ENCODE data around the gene GAS2L1.

DNA sequence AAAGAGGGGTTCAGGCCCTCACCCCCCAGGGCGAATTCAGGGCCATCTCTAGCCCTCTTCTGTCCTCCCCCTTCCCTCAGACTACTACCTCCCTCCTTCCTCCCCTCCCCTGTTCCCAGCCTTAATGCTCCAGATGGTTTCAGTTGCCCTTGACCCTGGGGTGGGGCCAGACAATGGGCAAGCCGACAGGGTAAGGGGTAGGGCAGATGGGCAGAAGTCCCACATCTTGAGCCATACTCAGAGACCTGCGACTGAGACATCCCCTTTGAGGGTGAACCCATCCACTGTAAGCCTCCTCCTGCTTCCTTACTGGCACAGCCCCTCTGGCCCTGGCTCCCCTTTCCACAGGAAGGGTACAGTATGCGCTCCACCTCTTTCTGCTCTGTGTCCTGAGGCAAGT, 40.5 kb upstream of the GAS2L1 start:
- TF ChIP-seq ZNF501 (tag by site-specific recombination; IDR thresholded peaks at IDR 0.05): no peak
- TF ChIP-seq ZNF830 (tag by site-specific recombination; IDR thresholded peaks at IDR 0.05; ENCODE audit: low read depth): no peak
- no peak for TF ChIP-seq KLF1 (tag by site-specific recombination; IDR thresholded peaks at IDR 0.05)
- no peak for TF ChIP-seq ZNF140 (tag by site-specific recombination; IDR thresholded peaks at IDR 0.05)
- TF ChIP-seq TCF7L2 (IDR thresholded peaks at IDR 0.05; ENCODE audit: borderline replicate concordance, low read depth, low read length): no peak
- TF ChIP-seq ZBTB21 (tag by site-specific recombination; IDR thresholded peaks at IDR 0.05): no peak
- TF ChIP-seq, protein P1, sequence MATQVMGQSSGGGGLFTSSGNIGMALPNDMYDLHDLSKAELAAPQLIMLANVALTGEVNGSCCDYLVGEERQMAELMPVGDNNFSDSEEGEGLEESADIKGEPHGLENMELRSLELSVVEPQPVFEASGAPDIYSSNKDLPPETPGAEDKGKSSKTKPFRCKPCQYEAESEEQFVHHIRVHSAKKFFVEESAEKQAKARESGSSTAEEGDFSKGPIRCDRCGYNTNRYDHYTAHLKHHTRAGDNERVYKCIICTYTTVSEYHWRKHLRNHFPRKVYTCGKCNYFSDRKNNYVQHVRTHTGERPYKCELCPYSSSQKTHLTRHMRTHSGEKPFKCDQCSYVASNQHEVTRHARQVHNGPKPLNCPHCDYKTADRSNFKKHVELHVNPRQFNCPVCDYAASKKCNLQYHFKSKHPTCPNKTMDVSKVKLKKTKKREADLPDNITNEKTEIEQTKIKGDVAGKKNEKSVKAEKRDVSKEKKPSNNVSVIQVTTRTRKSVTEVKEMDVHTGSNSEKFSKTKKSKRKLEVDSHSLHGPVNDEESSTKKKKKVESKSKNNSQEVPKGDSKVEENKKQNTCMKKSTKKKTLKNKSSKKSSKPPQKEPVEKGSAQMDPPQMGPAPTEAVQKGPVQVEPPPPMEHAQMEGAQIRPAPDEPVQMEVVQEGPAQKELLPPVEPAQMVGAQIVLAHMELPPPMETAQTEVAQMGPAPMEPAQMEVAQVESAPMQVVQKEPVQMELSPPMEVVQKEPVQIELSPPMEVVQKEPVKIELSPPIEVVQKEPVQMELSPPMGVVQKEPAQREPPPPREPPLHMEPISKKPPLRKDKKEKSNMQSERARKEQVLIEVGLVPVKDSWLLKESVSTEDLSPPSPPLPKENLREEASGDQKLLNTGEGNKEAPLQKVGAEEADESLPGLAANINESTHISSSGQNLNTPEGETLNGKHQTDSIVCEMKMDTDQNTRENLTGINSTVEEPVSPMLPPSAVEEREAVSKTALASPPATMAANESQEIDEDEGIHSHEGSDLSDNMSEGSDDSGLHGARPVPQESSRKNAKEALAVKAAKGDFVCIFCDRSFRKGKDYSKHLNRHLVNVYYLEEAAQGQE (tag by site-specific recombination; IDR thresholded peaks at IDR 0.05): no peak
- TF ChIP-seq ZNF707 (tag by site-specific recombination; IDR thresholded peaks at IDR 0.05): no peak
- TF ChIP-seq, protein P2, sequence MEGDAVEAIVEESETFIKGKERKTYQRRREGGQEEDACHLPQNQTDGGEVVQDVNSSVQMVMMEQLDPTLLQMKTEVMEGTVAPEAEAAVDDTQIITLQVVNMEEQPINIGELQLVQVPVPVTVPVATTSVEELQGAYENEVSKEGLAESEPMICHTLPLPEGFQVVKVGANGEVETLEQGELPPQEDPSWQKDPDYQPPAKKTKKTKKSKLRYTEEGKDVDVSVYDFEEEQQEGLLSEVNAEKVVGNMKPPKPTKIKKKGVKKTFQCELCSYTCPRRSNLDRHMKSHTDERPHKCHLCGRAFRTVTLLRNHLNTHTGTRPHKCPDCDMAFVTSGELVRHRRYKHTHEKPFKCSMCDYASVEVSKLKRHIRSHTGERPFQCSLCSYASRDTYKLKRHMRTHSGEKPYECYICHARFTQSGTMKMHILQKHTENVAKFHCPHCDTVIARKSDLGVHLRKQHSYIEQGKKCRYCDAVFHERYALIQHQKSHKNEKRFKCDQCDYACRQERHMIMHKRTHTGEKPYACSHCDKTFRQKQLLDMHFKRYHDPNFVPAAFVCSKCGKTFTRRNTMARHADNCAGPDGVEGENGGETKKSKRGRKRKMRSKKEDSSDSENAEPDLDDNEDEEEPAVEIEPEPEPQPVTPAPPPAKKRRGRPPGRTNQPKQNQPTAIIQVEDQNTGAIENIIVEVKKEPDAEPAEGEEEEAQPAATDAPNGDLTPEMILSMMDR (tag by site-specific recombination; IDR thresholded peaks at IDR 0.05): no peak
- TF ChIP-seq, protein P3, sequence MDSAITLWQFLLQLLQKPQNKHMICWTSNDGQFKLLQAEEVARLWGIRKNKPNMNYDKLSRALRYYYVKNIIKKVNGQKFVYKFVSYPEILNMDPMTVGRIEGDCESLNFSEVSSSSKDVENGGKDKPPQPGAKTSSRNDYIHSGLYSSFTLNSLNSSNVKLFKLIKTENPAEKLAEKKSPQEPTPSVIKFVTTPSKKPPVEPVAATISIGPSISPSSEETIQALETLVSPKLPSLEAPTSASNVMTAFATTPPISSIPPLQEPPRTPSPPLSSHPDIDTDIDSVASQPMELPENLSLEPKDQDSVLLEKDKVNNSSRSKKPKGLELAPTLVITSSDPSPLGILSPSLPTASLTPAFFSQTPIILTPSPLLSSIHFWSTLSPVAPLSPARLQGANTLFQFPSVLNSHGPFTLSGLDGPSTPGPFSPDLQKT (IDR thresholded peaks at IDR 0.05; ENCODE audit: borderline replicate concordance, low read depth, low read length): no peak
- TF ChIP-seq ZNF274 (IDR thresholded peaks at IDR 0.05; ENCODE audit: low read length): no peak
- no peak for TF ChIP-seq ZNF274 (tag by site-specific recombination; IDR thresholded peaks at IDR 0.05; ENCODE audit: borderline replicate concordance)
- no peak for TF ChIP-seq ZNF341 (tag by site-specific recombination; IDR thresholded peaks at IDR 0.05; ENCODE audit: low read depth)
- no peak for TF ChIP-seq ZNF138 (tag by site-specific recombination; IDR thresholded peaks at IDR 0.05; ENCODE audit: borderline replicate concordance)

Measured in HEK293 (cell line).